Mammary epithelial cell (primary cell): ENCODE data around the gene KCND1.

Experiments used
- EZH2 ChIP-seq: IDR thresholded peaks from 2 replicates; pipeline ENCODE4 v1.6.1; 2012; ENCODE audit warnings: low read length, inconsistent platforms, borderline replicate concordance
- TF ChIP-seq, protein P1 (sequence below), 2 donors: IDR thresholded peaks in 1 of 2; conservative IDR thresholded peaks in 1 of 2; 2 replicates each; pipeline ENCODE4 v1.5.1; 2011 to 2012; ENCODE audit warnings: inconsistent platforms in 2 of 2, low read length in 2 of 2, mild to moderate bottlenecking in 2 of 2, control low read depth in 1 of 2, low read depth in 1 of 2; ENCODE audit not compliant: insufficient read depth in 1 of 2; ENCODE audit errors: extremely low read depth in 1 of 2

DNA sequence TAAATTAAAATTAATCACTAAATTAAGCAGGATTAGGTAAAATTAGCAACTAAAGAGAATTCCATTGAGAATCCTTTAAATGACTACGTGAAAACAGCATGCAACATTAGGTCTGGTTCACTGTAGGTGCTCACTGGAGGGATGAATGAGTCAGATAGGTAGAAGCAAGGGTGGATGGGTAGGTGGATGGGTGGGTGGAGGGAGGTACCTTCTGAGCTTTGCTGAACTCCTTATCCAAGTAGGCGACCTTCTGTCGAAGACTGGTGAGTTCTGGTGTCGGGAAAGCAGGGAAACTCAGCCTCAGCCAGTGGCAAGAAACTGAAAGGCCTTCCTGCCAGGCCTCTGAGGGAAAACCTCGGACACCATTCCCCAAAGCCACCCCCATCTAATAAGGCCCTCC lies 27.4 kb upstream of the KCND1 start:
- TF ChIP-seq, protein P1, sequence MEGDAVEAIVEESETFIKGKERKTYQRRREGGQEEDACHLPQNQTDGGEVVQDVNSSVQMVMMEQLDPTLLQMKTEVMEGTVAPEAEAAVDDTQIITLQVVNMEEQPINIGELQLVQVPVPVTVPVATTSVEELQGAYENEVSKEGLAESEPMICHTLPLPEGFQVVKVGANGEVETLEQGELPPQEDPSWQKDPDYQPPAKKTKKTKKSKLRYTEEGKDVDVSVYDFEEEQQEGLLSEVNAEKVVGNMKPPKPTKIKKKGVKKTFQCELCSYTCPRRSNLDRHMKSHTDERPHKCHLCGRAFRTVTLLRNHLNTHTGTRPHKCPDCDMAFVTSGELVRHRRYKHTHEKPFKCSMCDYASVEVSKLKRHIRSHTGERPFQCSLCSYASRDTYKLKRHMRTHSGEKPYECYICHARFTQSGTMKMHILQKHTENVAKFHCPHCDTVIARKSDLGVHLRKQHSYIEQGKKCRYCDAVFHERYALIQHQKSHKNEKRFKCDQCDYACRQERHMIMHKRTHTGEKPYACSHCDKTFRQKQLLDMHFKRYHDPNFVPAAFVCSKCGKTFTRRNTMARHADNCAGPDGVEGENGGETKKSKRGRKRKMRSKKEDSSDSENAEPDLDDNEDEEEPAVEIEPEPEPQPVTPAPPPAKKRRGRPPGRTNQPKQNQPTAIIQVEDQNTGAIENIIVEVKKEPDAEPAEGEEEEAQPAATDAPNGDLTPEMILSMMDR (conservative IDR thresholded peaks at IDR 0.05 in 1 of 2, IDR thresholded peaks at IDR 0.05 in 1 of 2; ENCODE audit: extremely low read depth in 1 of 2, insufficient read depth in 1 of 2, low read depth in 1 of 2, low read length in 2 of 2): no peak
- no peak for TF ChIP-seq EZH2
